H1 (cell line): ENCODE data around the gene ORMDL2. TPM values are rescaled to one million over a fixed set of nuclear protein-coding genes. Genes with fewer than 3 reads are reported as not detected.
A peak's percentile ranks its signal among the peaks of the same experiment; 100 is the strongest.

ENCODE experiments used
- BRCA1 ChIP-seq: IDR thresholded peaks from 2 replicates; pipeline ENCODE4 v1.6.1; 2012; ENCODE audit warnings: low read depth, low read length, improper control_type of control experiment
- CHD2 ChIP-seq: IDR thresholded peaks from 2 replicates; pipeline ENCODE4 v1.6.1; 2012; ENCODE audit warnings: low read length, improper control_type of control experiment
- EP300 ChIP-seq, 2 experiments: IDR thresholded peaks; 1 replicate in 1 of 2; 2 replicates in 1 of 2; pipeline ENCODE4 v1.6.1; 2011 to 2012; ENCODE audit warnings: low read depth in 2 of 2, low read length in 2 of 2, mild to moderate bottlenecking in 2 of 2, borderline replicate concordance in 1 of 2, inconsistent platforms in 1 of 2, moderate library complexity in 1 of 2
- FOSL1 ChIP-seq: IDR thresholded peaks from 2 replicates; pipeline ENCODE4 v1.6.1; 2011; ENCODE audit warnings: mild to moderate bottlenecking, low read depth, low read length, moderate library complexity; ENCODE audit not compliant: insufficient read depth
- HDAC2 ChIP-seq, 2 experiments: fragments of 300-600 bp in 1 of 2; sonication (generic) in 1 of 2; IDR thresholded peaks; 2 replicates each; pipeline ENCODE4 v1.6.1; 2011 to 2012; ENCODE audit warnings: low read depth in 2 of 2, low read length in 2 of 2, mild to moderate bottlenecking in 2 of 2, moderate library complexity in 2 of 2, borderline replicate concordance in 1 of 2, inconsistent platforms in 1 of 2
- JUN ChIP-seq: IDR thresholded peaks from 2 replicates; pipeline ENCODE4 v1.6.1; 2011; ENCODE audit warnings: low read depth, mild to moderate bottlenecking, improper control_type of control experiment, low read length
- KDM1A ChIP-seq: fragments of 200-600, 300-600 bp; sonication (generic); IDR thresholded peaks from 2 replicates; pipeline ENCODE4 v1.7.1; 2016; ENCODE audit warnings: mild to moderate bottlenecking, low read length, borderline replicate concordance
- KDM5A ChIP-seq: fragments of 200-600 bp; IDR thresholded peaks from 2 replicates; pipeline ENCODE4 v1.7.1; 2012; ENCODE audit warnings: mild to moderate bottlenecking, low read length, inconsistent platforms, mixed read lengths
- MAFK ChIP-seq: IDR thresholded peaks from 2 replicates; pipeline ENCODE4 v1.6.1; 2012; ENCODE audit warnings: low read depth, mild to moderate bottlenecking, improper control_type of control experiment, low read length
- NRF1 ChIP-seq: IDR thresholded peaks from 2 replicates; pipeline ENCODE4 v1.6.1; 2011; ENCODE audit warnings: mild to moderate bottlenecking, low read depth, low read length, improper control_type of control experiment
- POLR2A ChIP-seq, 2 experiments: IDR thresholded peaks; 1 replicate in 1 of 2; 2 replicates in 1 of 2; pipeline ENCODE4 v1.6.1; 2011; ENCODE audit warnings: low read depth in 2 of 2, low read length in 2 of 2, mild to moderate bottlenecking in 2 of 2; ENCODE audit errors: control extremely low read depth in 1 of 2
- POLR2AphosphoS5 ChIP-seq: IDR thresholded peaks from 2 replicates; pipeline ENCODE4 v1.6.1; 2011; ENCODE audit warnings: low read depth, low read length
- POU5F1 ChIP-seq: IDR thresholded peaks from 2 replicates; pipeline ENCODE4 v1.6.1; 2011; ENCODE audit warnings: low read depth, mild to moderate bottlenecking, low read length, moderate library complexity
- RAD21 ChIP-seq, 2 experiments: IDR thresholded peaks in 1 of 2; conservative IDR thresholded peaks in 1 of 2; 2 replicates each; pipeline ENCODE4 v1.6.1; 2011; ENCODE audit warnings: low read depth in 2 of 2, low read length in 2 of 2, improper control_type of control experiment in 1 of 2, inconsistent platforms in 1 of 2, mild to moderate bottlenecking in 1 of 2, moderate library complexity in 1 of 2
- RNF2 ChIP-seq: fragments of 200-900, 300-1000 bp; sonication (generic); IDR thresholded peaks from 2 replicates; pipeline ENCODE4 v1.7.1; 2016; ENCODE audit warnings: borderline replicate concordance, low read depth, mild to moderate bottlenecking, antibody characterized with exemption, low read length; ENCODE audit not compliant: poor library complexity, severe bottlenecking; ENCODE audit errors: missing control alignments
- SIN3A ChIP-seq, 2 experiments: IDR thresholded peaks in 1 of 2; conservative IDR thresholded peaks in 1 of 2; 2 replicates each; pipeline ENCODE4 v1.6.1; 2011 to 2012; ENCODE audit warnings: low read length in 2 of 2, improper control_type of control experiment in 1 of 2, low read depth in 1 of 2, mild to moderate bottlenecking in 1 of 2
- SIRT6 ChIP-seq: IDR thresholded peaks from one replicate; pipeline ENCODE4 v1.7.1; 2012; ENCODE audit warnings: low read length, inconsistent platforms
- SIX5 ChIP-seq: IDR thresholded peaks from 2 replicates; pipeline ENCODE4 v1.6.1; 2011; ENCODE audit warnings: mild to moderate bottlenecking, low read depth, low read length
- SP4 ChIP-seq: IDR thresholded peaks from 2 replicates; pipeline ENCODE4 v1.6.1; 2012; ENCODE audit warnings: low read length, inconsistent platforms
- SUZ12 ChIP-seq: fragments of 200-600 bp; sonication (generic); IDR thresholded peaks from 2 replicates; pipeline ENCODE4 v1.6.1; 2012; ENCODE audit warnings: mild to moderate bottlenecking, inconsistent platforms, low read length, moderate library complexity, mixed read lengths
- TAF1 ChIP-seq: IDR thresholded peaks from 2 replicates; pipeline ENCODE4 v1.6.1; 2011; ENCODE audit warnings: mild to moderate bottlenecking, low read depth, low read length
- TAF7 ChIP-seq: optimal IDR thresholded peaks from 2 replicates; pipeline ENCODE3; 2011; ENCODE audit warnings: low read depth, mild to moderate bottlenecking, inconsistent platforms, low read length, moderate library complexity, borderline replicate concordance
- TCF12 ChIP-seq: IDR thresholded peaks from 2 replicates; pipeline ENCODE4 v1.6.1; 2011; ENCODE audit warnings: low read depth, mild to moderate bottlenecking, low read length
- ZNF274 ChIP-seq: IDR thresholded peaks from 2 replicates; pipeline ENCODE4 v1.7.0; 2012; ENCODE audit warnings: low read length, borderline replicate concordance; ENCODE audit errors: extremely low read depth
- polyA plus RNA-seq, 7 experiments: library from polyadenylated mRNA; depleted of rRNA in 3 of 7; stranded (reverse) in 5 of 7; unstranded in 2 of 7; fragments of >200 nt in 5 of 7; fragments of 200-250 nt in 2 of 7; gene quantifications; 1 replicate in 5 of 7; 2 replicates in 1 of 7; 4 replicates in 1 of 7; pipeline versions ENCODE4 v1.2.1 to v1.2.3, GENCODE V29; 2011 to 2013; ENCODE audit warnings: missing spikeins in 2 of 7, mixed read lengths in 2 of 7
- total RNA-seq: library from RNA; stranded (reverse); fragmentation: NEBNext Ultra II Directional; extraction: Animal tissue kit (Norgen Biotek cat#: 25700); gene quantifications from 2 replicates; pipeline ENCODE4 v1.2.1, GENCODE V29; 2021

ORMDL2 gene
- total and polyA plus RNA-seq, 2 of the 8 experiments (the other 6 are each of a cell fraction or from before 2014, with no cell fraction given): 39.0 to 65.6 TPM

GRCh38 chr12:55817345-55818139, at the start of gene ORMDL2, which contains the start of gene SARNP (continued):
- TF ChIP-seq KDM1A: no peak
- TF ChIP-seq POU5F1: no peak
- peak; percentile 80; the same call in 1 of the 2 replicates for TF ChIP-seq KDM5A
- no peak for TF ChIP-seq JUN
- TF ChIP-seq SIN3A (conservative IDR thresholded peaks at IDR 0.05 in 1 of 2, IDR thresholded peaks at IDR 0.05 in 1 of 2; ENCODE audit: low read depth in 1 of 2, low read length in 2 of 2): peak; percentile 82 to 92; a peak in 2 of 4 replicates
- no peak for TF ChIP-seq BRCA1
- no peak for TF ChIP-seq FOSL1
- TF ChIP-seq POLR2A (IDR thresholded peaks at IDR 0.05; ENCODE audit: control extremely low read depth in 1 of 2, low read depth in 2 of 2, low read length in 2 of 2): peak; percentile 62 to 93
- no peak for TF ChIP-seq SIRT6
- TF ChIP-seq MAFK: no peak
- TF ChIP-seq RNF2: no peak
- TF ChIP-seq ZNF274: no peak
- TF ChIP-seq RAD21 (IDR thresholded peaks at IDR 0.05 in 1 of 2, conservative IDR thresholded peaks at IDR 0.05 in 1 of 2; ENCODE audit: low read depth in 2 of 2, low read length in 2 of 2): no peak
- no peak for TF ChIP-seq SIX5
- no peak for TF ChIP-seq EP300 (IDR thresholded peaks at IDR 0.05; ENCODE audit: borderline replicate concordance in 1 of 2, low read depth in 2 of 2, low read length in 2 of 2)
- TF ChIP-seq SUZ12: no peak
- peak; percentile 94 for TF ChIP-seq TAF7
- no peak for TF ChIP-seq TCF12
- TF ChIP-seq NRF1: no peak
- peak; percentile 72 for TF ChIP-seq POLR2AphosphoS5
- peak; percentile 97 for TF ChIP-seq TAF1
- TF ChIP-seq HDAC2 (IDR thresholded peaks at IDR 0.05; ENCODE audit: borderline replicate concordance in 1 of 2, low read depth in 2 of 2, low read length in 2 of 2): no peak; a peak in 1 of 4 replicates
- TF ChIP-seq CHD2: peak; percentile 94
- TF ChIP-seq SP4: peak; percentile 94
